ENCODE measurements around the gene ZNF367. TPM values are rescaled to one million over a fixed set of nuclear protein-coding genes. Genes with fewer than 3 reads are reported as not detected.

ZNF367 gene
- polyA plus RNA-seq, 1 of the 3 experiments (the other 2 are of a cell fraction) = 1.5 TPM

DNA sequence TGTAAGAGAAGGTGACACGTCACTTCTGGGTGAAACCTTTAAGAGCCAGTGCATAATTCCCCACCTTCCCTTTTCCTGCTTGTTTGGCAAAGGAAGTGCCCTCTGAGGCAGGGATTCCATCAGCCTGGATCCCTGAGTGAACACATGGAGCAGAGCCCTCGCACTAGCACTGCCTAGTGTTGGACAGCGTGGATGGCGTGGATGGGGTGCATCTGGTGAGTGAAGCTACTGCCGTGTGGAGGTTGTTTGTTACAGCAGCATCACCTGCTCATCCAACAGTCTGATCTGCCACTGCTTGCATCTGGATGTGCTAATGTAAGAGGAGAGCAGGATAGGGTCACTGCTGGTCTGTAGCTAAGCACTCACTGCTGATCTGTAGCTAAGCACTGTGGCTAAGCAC is 69.9 kb downstream of the ZNF367 start:
- Histone ChIP-seq H3K27ac (ENCODE audit: low read depth in 2 of 2, low read length in 1 of 2) (no peak overlapping the region), H3K27me3 (ENCODE audit: insufficient read depth) (no peaks in the 10 kb centered on the region), H3K9me3 (peaks cover 8% of the 10 kb centered on the region; the same call in 1 of the 2 replicates), H3K36me3 (replicated peaks in 1 of 2; ENCODE audit: control insufficient read depth in 1 of 2, insufficient read depth in 2 of 2, low read length in 1 of 2) (peaks cover 17 to 38% of the 10 kb centered on the region in 2 experiments), H3K79me2 (ENCODE audit: insufficient read depth) (no peaks in the 10 kb centered on the region), H3K9me2 (no peaks in the 10 kb centered on the region), H2AFZ (ENCODE audit: low read depth) (no peak overlapping the region), H4K20me1 (ENCODE audit: insufficient read depth) (no peaks in the 10 kb centered on the region), H3K4me2 (no peak overlapping the region), H3K4me3 (ENCODE audit: low read depth in 2 of 2, low read length in 1 of 2) (no peak overlapping the region), H3F3A (replicated peaks; ENCODE audit: insufficient read depth) (peaks cover 30% of the 10 kb centered on the region), H3K9ac (no peak overlapping the region), H3K4me1 (ENCODE audit: control insufficient read depth in 1 of 2, insufficient read depth in 2 of 2, low read depth in 1 of 2, low read length in 1 of 2) (peaks cover 2 to 17% of the 10 kb centered on the region in 2 experiments; a peak in 3 of 4 replicates)
- DNase-seq = no peak
- WGBS (ENCODE audit: low lambda C conversion rate) = 96% methylated on average over 4 of the region's 5 CpGs
- ChIA-PET CTCF (interaction anchor here (1.0 to 2.9 kb wide), 3 partner anchors 21 to 318 kb away, joined by 3 to 11 read pairs (median 4); no protein-coding TSS in a partner anchor), POLR2A (no interaction called here)
- TF ChIP-seq GABPA (IDR thresholded peaks at IDR 0.05; ENCODE audit: low read depth) (no peak), MXI1 (IDR thresholded peaks at IDR 0.05; ENCODE audit: low read depth, low read length) (no peak), FOXM1 (IDR thresholded peaks at IDR 0.05; ENCODE audit: low read depth) (no peak)

DNA sequence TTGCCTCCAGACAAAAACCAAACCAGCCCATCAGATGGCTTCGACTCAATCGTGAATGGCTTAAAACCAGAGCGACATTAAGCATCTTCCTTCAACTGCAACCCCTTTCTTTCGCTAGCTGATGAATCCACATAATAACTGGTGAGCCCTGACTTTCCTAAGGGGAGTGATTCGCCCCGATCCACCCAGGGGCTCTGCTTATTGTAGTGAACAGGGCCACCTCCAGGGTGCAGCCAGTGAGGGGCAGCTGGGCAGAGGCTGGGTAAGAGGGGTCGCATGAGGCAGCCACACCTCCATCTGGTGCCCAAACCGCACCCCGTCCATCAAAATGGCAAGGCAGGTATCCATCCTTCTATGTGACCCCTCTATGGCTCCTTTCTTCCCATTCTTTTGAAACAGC is 72.6 kb downstream of the ZNF367 start:
- 93% methylated on average over 9 of the region's 9 CpGs for WGBS (ENCODE audit: low lambda C conversion rate)
- peaks cover 12 to 28% of the 10 kb centered on the region in 2 experiments for H3K36me3 ChIP-seq (replicated peaks in 1 of 2; ENCODE audit: control insufficient read depth in 1 of 2, insufficient read depth in 2 of 2, low read length in 1 of 2)

More for the DNA sequence above, 72.6 kb downstream of the ZNF367 start:
- H3K4me3 ChIP-seq (ENCODE audit: low read depth in 2 of 2, low read length in 1 of 2) = no peak overlapping the region
- H3K9me2 ChIP-seq = no peaks in the 10 kb centered on the region
- no peaks in the 10 kb centered on the region for H3K9me3 ChIP-seq
- H3K27ac ChIP-seq (ENCODE audit: low read depth in 2 of 2, low read length in 1 of 2) = peak overlapping the region in 1 of 2 experiments; percentile 81
- peaks cover 38% of the 10 kb centered on the region for H3F3A ChIP-seq (replicated peaks; ENCODE audit: insufficient read depth)
- H3K27me3 ChIP-seq (ENCODE audit: insufficient read depth) = no peaks in the 10 kb centered on the region
- DNase-seq = no peak
- no peak for TF ChIP-seq YY1 (IDR thresholded peaks at IDR 0.05; ENCODE audit: low read depth)
- TF ChIP-seq, protein P1, sequence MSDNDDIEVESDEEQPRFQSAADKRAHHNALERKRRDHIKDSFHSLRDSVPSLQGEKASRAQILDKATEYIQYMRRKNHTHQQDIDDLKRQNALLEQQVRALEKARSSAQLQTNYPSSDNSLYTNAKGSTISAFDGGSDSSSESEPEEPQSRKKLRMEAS (IDR thresholded peaks at IDR 0.05; ENCODE audit: low read depth) = no peak
- TF ChIP-seq GATA2 (CRISPR knock-in tag; IDR thresholded peaks at IDR 0.05) = no peak
- TF ChIP-seq TCF12 (IDR thresholded peaks at IDR 0.05) = no peak
- TF ChIP-seq, protein P2, sequence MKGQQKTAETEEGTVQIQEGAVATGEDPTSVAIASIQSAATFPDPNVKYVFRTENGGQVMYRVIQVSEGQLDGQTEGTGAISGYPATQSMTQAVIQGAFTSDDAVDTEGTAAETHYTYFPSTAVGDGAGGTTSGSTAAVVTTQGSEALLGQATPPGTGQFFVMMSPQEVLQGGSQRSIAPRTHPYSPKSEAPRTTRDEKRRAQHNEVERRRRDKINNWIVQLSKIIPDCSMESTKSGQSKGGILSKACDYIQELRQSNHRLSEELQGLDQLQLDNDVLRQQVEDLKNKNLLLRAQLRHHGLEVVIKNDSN (IDR thresholded peaks at IDR 0.05; ENCODE audit: borderline replicate concordance, low read depth) = no peak
- no peak for TF ChIP-seq NFIC (IDR thresholded peaks at IDR 0.05; ENCODE audit: borderline replicate concordance)
- TF ChIP-seq, protein P3, sequence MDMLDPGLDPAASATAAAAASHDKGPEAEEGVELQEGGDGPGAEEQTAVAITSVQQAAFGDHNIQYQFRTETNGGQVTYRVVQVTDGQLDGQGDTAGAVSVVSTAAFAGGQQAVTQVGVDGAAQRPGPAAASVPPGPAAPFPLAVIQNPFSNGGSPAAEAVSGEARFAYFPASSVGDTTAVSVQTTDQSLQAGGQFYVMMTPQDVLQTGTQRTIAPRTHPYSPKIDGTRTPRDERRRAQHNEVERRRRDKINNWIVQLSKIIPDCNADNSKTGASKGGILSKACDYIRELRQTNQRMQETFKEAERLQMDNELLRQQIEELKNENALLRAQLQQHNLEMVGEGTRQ (IDR thresholded peaks at IDR 0.05; ENCODE audit: borderline replicate concordance, low read depth, low read length) = no peak
- ChIA-PET CTCF (no interaction called here), POLR2A (no interaction called here)
- no peak overlapping the region for H2AFZ ChIP-seq (ENCODE audit: low read depth)
- no peak overlapping the region for H3K9ac ChIP-seq
- H3K4me1 ChIP-seq (ENCODE audit: control insufficient read depth in 1 of 2, insufficient read depth in 2 of 2, low read depth in 1 of 2, low read length in 1 of 2) = peaks cover 2 to 21% of the 10 kb centered on the region in 2 experiments; a peak in 3 of 4 replicates
- H3K4me2 ChIP-seq = no peak overlapping the region
- H3K79me2 ChIP-seq (ENCODE audit: insufficient read depth) = no peaks in the 10 kb centered on the region
- H4K20me1 ChIP-seq (ENCODE audit: insufficient read depth) = no peaks in the 10 kb centered on the region
